Measurements from ENCODE around the gene ARL15. TPM values are rescaled to one million over a fixed set of nuclear protein-coding genes. Genes with fewer than 3 reads are reported as not detected.

The ARL15 gene
- total and polyA plus RNA-seq, 2 donors (not counting 3 experiments of a cell fraction or from before 2014, with no cell fraction given): 11.9 to 24.4 TPM

- Histone ChIP-seq H3K4me1 (ENCODE audit: control insufficient read depth, extremely low read depth, insufficient read depth, low read length) (no peaks in the 10 kb centered on the region), H3K27me3 (ENCODE audit: control insufficient read depth in 2 of 2, insufficient read depth in 2 of 2, low read length in 2 of 2) (no peaks in the 10 kb centered on the region), H3K36me3 (ENCODE audit: control insufficient read depth in 2 of 2, extremely low read depth in 1 of 2, insufficient read depth in 2 of 2, low read length in 2 of 2) (no peaks in the 10 kb centered on the region), H3K4me3 (replicated peaks in 1 of 3; ENCODE audit: insufficient read depth in 1 of 3, low read depth in 1 of 3, low read length in 3 of 3) (no peak overlapping the region), H3K9me3 (replicated peaks; ENCODE audit: control insufficient read depth, insufficient read depth, low read length) (no peaks in the 10 kb centered on the region), H4K20me1 (replicated peaks; ENCODE audit: control insufficient read depth, extremely low read depth, insufficient read depth, low read length) (no peaks in the 10 kb centered on the region), H3K79me2 (ENCODE audit: control insufficient read depth, insufficient read depth, low read length) (no peaks in the 10 kb centered on the region), H3K9ac (replicated peaks; ENCODE audit: extremely low read depth, insufficient read depth, low read length) (no peak overlapping the region), H2AFZ (ENCODE audit: low read depth, low read length) (no peak overlapping the region), H3K4me2 (ENCODE audit: insufficient read depth, low read length) (no peak overlapping the region), H3K9me1 (replicated peaks; ENCODE audit: control insufficient read depth, extremely low read depth, insufficient read depth, low read length) (no peaks in the 10 kb centered on the region), H3K27ac (ENCODE audit: insufficient read depth, low read depth, low read length) (no peak overlapping the region)
- ChIA-PET POLR2A (no interaction called here), CTCF (no interaction called here)
- TF ChIP-seq POLR2AphosphoS5 (IDR thresholded peaks at IDR 0.05; ENCODE audit: insufficient read depth, low read depth, low read length): no peak
- no peak for TF ChIP-seq POLR2A (IDR thresholded peaks at IDR 0.05; ENCODE audit: low read depth, low read length)
- TF ChIP-seq CTCF (IDR thresholded peaks at IDR 0.05; ENCODE audit: extremely low read depth in 1 of 2, insufficient read depth in 1 of 2, low read depth in 1 of 2, low read length in 2 of 2): no peak
- TF ChIP-seq EZH2 (IDR thresholded peaks at IDR 0.05; ENCODE audit: borderline replicate concordance, low read depth, low read length, severe bottlenecking): no peak
- no peak for TF ChIP-seq GATA2 (IDR thresholded peaks at IDR 0.05; ENCODE audit: insufficient read depth, insufficient read length, low read depth, low read length)
- TF ChIP-seq, protein P1, sequence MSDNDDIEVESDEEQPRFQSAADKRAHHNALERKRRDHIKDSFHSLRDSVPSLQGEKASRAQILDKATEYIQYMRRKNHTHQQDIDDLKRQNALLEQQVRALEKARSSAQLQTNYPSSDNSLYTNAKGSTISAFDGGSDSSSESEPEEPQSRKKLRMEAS (IDR thresholded peaks at IDR 0.05; ENCODE audit: insufficient read depth, insufficient read length): no peak
- no peak for TF ChIP-seq FOS (IDR thresholded peaks at IDR 0.05; ENCODE audit: borderline replicate concordance, insufficient read depth, low read length)
- no peak for TF ChIP-seq MYC (IDR thresholded peaks at IDR 0.05; ENCODE audit: low read depth, low read length)
- TF ChIP-seq JUN (IDR thresholded peaks at IDR 0.05; ENCODE audit: borderline replicate concordance, insufficient read depth, insufficient read length, low read depth): no peak
- intact Hi-C loops (cut with micrococcal nuclease): no loop called here
- BruUV-seq (replicated peaks): no TSS peak
- FAIRE-seq: no peak
- no peak for DNase-seq (ENCODE audit: low read depth, low spot score)
- dilution Hi-C loops (cut with MboI; ENCODE audit: extremely low pct_ligation_motif_present, low sequenced_read_pairs): no loop called here
These were observed 402.5 kb downstream of the ARL15 start for GRCh38 chr5:53907827-53908226.

Measured in endothelial cell of umbilical vein (primary cell).